ENCODE results near the gene SDK1.

The SDK1 gene

DNA sequence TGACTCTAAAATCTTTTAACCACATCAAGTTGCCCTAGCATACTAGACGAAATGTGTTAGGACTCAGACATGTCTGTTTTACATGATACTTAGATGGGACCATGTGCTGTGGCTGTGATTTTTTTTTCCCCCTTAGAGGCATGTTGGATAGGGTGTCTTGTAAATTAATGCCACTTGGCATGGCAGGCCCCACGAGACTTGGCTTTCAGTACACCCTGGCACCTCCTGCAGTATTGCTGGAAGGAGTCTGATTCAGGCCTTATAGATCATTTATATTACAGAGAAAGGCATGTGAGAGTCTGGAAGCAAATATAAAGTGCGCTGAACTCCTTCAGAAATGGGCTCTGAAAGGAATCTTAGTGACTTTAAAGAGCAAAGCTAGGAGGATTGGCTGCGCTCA lies 494.1 kb downstream of the SDK1 start:
- Histone ChIP-seq H3K36me3 (no peaks in the 10 kb centered on the region), H3K4me3 (ENCODE audit: low read depth, low read length) (no peak overlapping the region), H3K9me3 (no peaks in the 10 kb centered on the region), H3K27me3 (no peaks in the 10 kb centered on the region), H3K4me1 (no peaks in the 10 kb centered on the region)
- TF ChIP-seq, protein P1, sequence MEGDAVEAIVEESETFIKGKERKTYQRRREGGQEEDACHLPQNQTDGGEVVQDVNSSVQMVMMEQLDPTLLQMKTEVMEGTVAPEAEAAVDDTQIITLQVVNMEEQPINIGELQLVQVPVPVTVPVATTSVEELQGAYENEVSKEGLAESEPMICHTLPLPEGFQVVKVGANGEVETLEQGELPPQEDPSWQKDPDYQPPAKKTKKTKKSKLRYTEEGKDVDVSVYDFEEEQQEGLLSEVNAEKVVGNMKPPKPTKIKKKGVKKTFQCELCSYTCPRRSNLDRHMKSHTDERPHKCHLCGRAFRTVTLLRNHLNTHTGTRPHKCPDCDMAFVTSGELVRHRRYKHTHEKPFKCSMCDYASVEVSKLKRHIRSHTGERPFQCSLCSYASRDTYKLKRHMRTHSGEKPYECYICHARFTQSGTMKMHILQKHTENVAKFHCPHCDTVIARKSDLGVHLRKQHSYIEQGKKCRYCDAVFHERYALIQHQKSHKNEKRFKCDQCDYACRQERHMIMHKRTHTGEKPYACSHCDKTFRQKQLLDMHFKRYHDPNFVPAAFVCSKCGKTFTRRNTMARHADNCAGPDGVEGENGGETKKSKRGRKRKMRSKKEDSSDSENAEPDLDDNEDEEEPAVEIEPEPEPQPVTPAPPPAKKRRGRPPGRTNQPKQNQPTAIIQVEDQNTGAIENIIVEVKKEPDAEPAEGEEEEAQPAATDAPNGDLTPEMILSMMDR (IDR thresholded peaks at IDR 0.05; ENCODE audit: low read depth, low read length), result no peak
- DNase-seq, result no peak

- H3K27me3 ChIP-seq, result no peaks in the 10 kb centered on the region
- TF ChIP-seq, protein P1 (IDR thresholded peaks at IDR 0.05; ENCODE audit: low read depth, low read length), result no peak
- no peak overlapping the region for H3K4me3 ChIP-seq (ENCODE audit: low read depth, low read length)
- no peaks in the 10 kb centered on the region for H3K4me1 ChIP-seq
- no peaks in the 10 kb centered on the region for H3K36me3 ChIP-seq
- no peaks in the 10 kb centered on the region for H3K9me3 ChIP-seq
- no peak for DNase-seq
Observed at GRCh38 chr7:3795781-3796180, 494.7 kb downstream of the SDK1 start.

DNA sequence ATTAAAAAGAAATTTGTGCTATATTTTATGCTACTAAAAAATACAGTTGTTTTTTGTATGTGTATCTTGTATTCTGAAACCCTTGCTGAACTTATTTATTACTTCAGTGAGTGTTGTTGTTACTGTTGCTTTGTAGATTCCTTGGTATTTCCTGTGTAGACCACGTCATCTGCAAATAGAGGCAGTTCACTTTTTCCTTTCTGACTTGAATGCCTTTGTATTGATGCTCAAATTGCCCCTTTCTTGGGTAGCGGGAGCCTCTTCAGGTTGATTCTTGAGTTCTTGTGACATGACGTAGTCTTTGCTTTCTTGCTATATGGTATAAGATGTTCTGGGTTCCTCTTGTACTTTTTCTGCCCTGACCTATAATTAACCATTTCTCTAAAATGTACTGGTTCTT lies 504.1 kb downstream of the SDK1 start:
- no peaks in the 10 kb centered on the region for H3K4me1 ChIP-seq
- TF ChIP-seq, protein P1 (IDR thresholded peaks at IDR 0.05; ENCODE audit: low read depth, low read length), result no peak
- DNase-seq, result no peak

GRCh38 chr7:3806516-3806915 lies 505.5 kb downstream of the SDK1 start:
- Histone ChIP-seq H3K4me1 (no peaks in the 10 kb centered on the region), H3K4me3 (ENCODE audit: low read depth, low read length) (no peak overlapping the region), H3K36me3 (no peaks in the 10 kb centered on the region), H3K9me3 (no peaks in the 10 kb centered on the region), H3K27me3 (no peaks in the 10 kb centered on the region)
- TF ChIP-seq, protein P1 (IDR thresholded peaks at IDR 0.05; ENCODE audit: low read depth, low read length), result no peak
- no peak for DNase-seq

More for the DNA sequence above, 504.1 kb downstream of the SDK1 start:
- Histone ChIP-seq H3K9me3 (no peaks in the 10 kb centered on the region), H3K27me3 (no peaks in the 10 kb centered on the region), H3K4me3 (ENCODE audit: low read depth, low read length) (no peak overlapping the region), H3K36me3 (no peaks in the 10 kb centered on the region)

GRCh38 chr7:3807824-3808223 lies 506.8 kb downstream of the SDK1 start:
- TF ChIP-seq, protein P1 (IDR thresholded peaks at IDR 0.05; ENCODE audit: low read depth, low read length), result no peak
- Histone ChIP-seq H3K9me3 (no peaks in the 10 kb centered on the region), H3K4me1 (no peaks in the 10 kb centered on the region), H3K4me3 (ENCODE audit: low read depth, low read length) (no peak overlapping the region), H3K36me3 (no peaks in the 10 kb centered on the region), H3K27me3 (no peaks in the 10 kb centered on the region)
- no peak for DNase-seq

- Histone ChIP-seq H3K4me3 (ENCODE audit: low read depth, low read length) (no peak overlapping the region), H3K9me3 (no peaks in the 10 kb centered on the region), H3K27me3 (no peaks in the 10 kb centered on the region), H3K4me1 (no peaks in the 10 kb centered on the region), H3K36me3 (no peaks in the 10 kb centered on the region)
- DNase-seq, result no peak
- TF ChIP-seq, protein P1 (IDR thresholded peaks at IDR 0.05; ENCODE audit: low read depth, low read length), result no peak
Observed at GRCh38 chr7:3821488-3821887, 520.4 kb downstream of the SDK1 start.
